ENCODE data around the gene LDLRAD3. TPM values are rescaled to one million over a fixed set of nuclear protein-coding genes. Genes with fewer than 3 reads are reported as not detected.

Gene LDLRAD3
- polyA plus RNA-seq, 3 donors, result 7.3 to 14.1 (median 10.4) TPM

GRCh38 chr11:36265793-36266628 is 322.1 kb downstream of the LDLRAD3 start:
- intact Hi-C loops (cut with micrococcal nuclease), result loop anchor here (2.0 to 5.0 kb wide), 3 partner anchors 224 to 649 kb away; partner anchors contain the start of gene FJX1 (in 1 of the 2)
- Histone ChIP-seq H3K27ac (ENCODE audit: low read depth in 1 of 2, low read length in 2 of 2) (no peak overlapping the region), H3K27me3 (ENCODE audit: control insufficient read depth in 2 of 2, insufficient read depth in 2 of 2, low read length in 2 of 2) (no peaks in the 10 kb centered on the region), H2AFZ (ENCODE audit: insufficient read depth, low read depth, low read length, poor library complexity, severe bottlenecking) (no peak overlapping the region), H3K4me2 (replicated peaks; ENCODE audit: extremely low read depth, low read length, poor library complexity, severe bottlenecking) (no peak overlapping the region), H3K9me3 (replicated peaks in 1 of 2; ENCODE audit: control insufficient read depth in 1 of 2, insufficient read depth in 1 of 2, low read length in 2 of 2) (no peaks in the 10 kb centered on the region), H3K9ac (ENCODE audit: insufficient read depth, low read length, poor library complexity, severe bottlenecking) (no peak overlapping the region), H4K20me1 (ENCODE audit: insufficient read depth, low read length) (no peaks in the 10 kb centered on the region), H3K4me3 (replicated peaks in 1 of 3; ENCODE audit: low read depth in 2 of 3, low read length in 3 of 3) (no peak overlapping the region), H3K79me2 (ENCODE audit: insufficient read depth, low read length) (no peaks in the 10 kb centered on the region), H3K4me1 (ENCODE audit: control insufficient read depth in 1 of 2, insufficient read depth in 2 of 2, low read length in 2 of 2) (no peaks in the 10 kb centered on the region), H3K36me3 (replicated peaks in 1 of 2; ENCODE audit: control insufficient read depth in 1 of 2, insufficient read depth in 2 of 2, low read length in 2 of 2) (peaks cover 1 to 15% of the 10 kb centered on the region in 2 donors)
- Mint-ChIP-seq H3K4me1 (peaks cover 4% of the 10 kb centered on the region), H3K27me3 (ENCODE audit: low read depth in 3 of 3) (peaks cover 2 to 10% (median 5%) of the 10 kb centered on the region in 3 donors), H3K9me3 (peaks cover 0 to 3% (median 0%) of the 10 kb centered on the region in 7 donors), H3K27ac (no peak overlapping the region), H3K4me3 (no peak overlapping the region), H3K36me3 (peaks cover 12 to 17% of the 10 kb centered on the region in 2 donors)
- peak; percentile 87 for TF ChIP-seq CTCF (IDR thresholded peaks at IDR 0.05)
- DNase-seq, result peak; percentile 38 to 54 (median 44)
- WGBS (ENCODE audit: insufficient coverage), result 33% methylated on average over 10 of the region's 13 CpGs

- no peak for TF ChIP-seq CTCF (IDR thresholded peaks at IDR 0.05)
- Histone ChIP-seq H4K20me1 (ENCODE audit: insufficient read depth, low read length) (no peaks in the 10 kb centered on the region), H3K27ac (ENCODE audit: low read depth in 1 of 2, low read length in 2 of 2) (no peak overlapping the region), H3K36me3 (replicated peaks in 1 of 2; ENCODE audit: control insufficient read depth in 1 of 2, insufficient read depth in 2 of 2, low read length in 2 of 2) (peaks cover 9 to 23% of the 10 kb centered on the region in 2 donors), H3K9ac (ENCODE audit: insufficient read depth, low read length, poor library complexity, severe bottlenecking) (no peak overlapping the region), H3K79me2 (ENCODE audit: insufficient read depth, low read length) (no peaks in the 10 kb centered on the region), H3K4me1 (ENCODE audit: control insufficient read depth in 1 of 2, insufficient read depth in 2 of 2, low read length in 2 of 2) (no peaks in the 10 kb centered on the region), H3K4me2 (replicated peaks; ENCODE audit: extremely low read depth, low read length, poor library complexity, severe bottlenecking) (no peak overlapping the region), H3K4me3 (replicated peaks in 1 of 3; ENCODE audit: low read depth in 2 of 3, low read length in 3 of 3) (no peak overlapping the region), H3K9me3 (replicated peaks in 1 of 2; ENCODE audit: control insufficient read depth in 1 of 2, insufficient read depth in 1 of 2, low read length in 2 of 2) (no peaks in the 10 kb centered on the region), H3K27me3 (ENCODE audit: control insufficient read depth in 2 of 2, insufficient read depth in 2 of 2, low read length in 2 of 2) (no peaks in the 10 kb centered on the region), H2AFZ (ENCODE audit: insufficient read depth, low read depth, low read length, poor library complexity, severe bottlenecking) (no peak overlapping the region)
- intact Hi-C loops (cut with micrococcal nuclease), result loop anchor here (2.0 to 5.0 kb wide), 3 partner anchors 224 to 650 kb away; partner anchors contain the start of gene FJX1 (in 1 of the 2)
- Mint-ChIP-seq H3K27ac (no peak overlapping the region), H3K4me1 (peaks cover 4% of the 10 kb centered on the region), H3K9me3 (peaks cover 0 to 3% (median 0%) of the 10 kb centered on the region in 7 donors), H3K4me3 (no peak overlapping the region), H3K27me3 (ENCODE audit: low read depth in 3 of 3) (peaks cover 2 to 4% (median 4%) of the 10 kb centered on the region in 3 donors), H3K36me3 (peaks cover 20 to 24% of the 10 kb centered on the region in 2 donors)
- DNase-seq, result no peak
- WGBS (ENCODE audit: insufficient coverage), result 90% methylated on average over 2 of the region's 5 CpGs
Measured at GRCh38 chr11:36266767-36267166, 322.9 kb downstream of the LDLRAD3 start.
